ENCODE data around the gene CNOT6L.

CNOT6L gene

GRCh38 chr4:77845929-77846328 is 26.8 kb upstream of the CNOT6L start:
- TF ChIP-seq SPI1 (IDR thresholded peaks at IDR 0.05; ENCODE audit: borderline replicate concordance, low read depth) (no peak), GABPA (IDR thresholded peaks at IDR 0.05; ENCODE audit: low read depth) (no peak)
- DNase-seq (ENCODE audit: low read depth in 1 of 2, low spot score in 1 of 2), result no peak
- H3K4me3 ChIP-seq (replicated peaks; ENCODE audit: insufficient read depth, low read length), result no peak overlapping the region
- H3K27me3 ChIP-seq (ENCODE audit: insufficient read depth, poor library complexity, severe bottlenecking), result no peaks in the 10 kb centered on the region
- H3K27ac ChIP-seq (replicated peaks), result no peak overlapping the region

GRCh38 chr4:77845400-77845799 is 26.2 kb upstream of the CNOT6L start:
- no peak for DNase-seq (ENCODE audit: low read depth in 1 of 2, low spot score in 1 of 2)
- H3K27ac ChIP-seq (replicated peaks), result no peak overlapping the region
- no peaks in the 10 kb centered on the region for H3K27me3 ChIP-seq (ENCODE audit: insufficient read depth, poor library complexity, severe bottlenecking)
- TF ChIP-seq POLR2AphosphoS5 (IDR thresholded peaks at IDR 0.05; ENCODE audit: low read depth), result no peak
- no peak for TF ChIP-seq SPI1 (IDR thresholded peaks at IDR 0.05; ENCODE audit: borderline replicate concordance, low read depth)
- no peak for TF ChIP-seq REST (IDR thresholded peaks at IDR 0.05; ENCODE audit: insufficient replicate concordance, low read depth)
- TF ChIP-seq CTCF (IDR thresholded peaks at IDR 0.05; ENCODE audit: insufficient read depth, low read length), result no peak
- TF ChIP-seq GABPA (IDR thresholded peaks at IDR 0.05; ENCODE audit: low read depth), result no peak
- H3K4me3 ChIP-seq (replicated peaks; ENCODE audit: insufficient read depth, low read length), result no peak overlapping the region

- H3K4me3 ChIP-seq (replicated peaks; ENCODE audit: insufficient read depth, low read length), result no peak overlapping the region
- no peak overlapping the region for H3K27ac ChIP-seq (replicated peaks)
- no peaks in the 10 kb centered on the region for H3K27me3 ChIP-seq (ENCODE audit: insufficient read depth, poor library complexity, severe bottlenecking)
- TF ChIP-seq GABPA (IDR thresholded peaks at IDR 0.05; ENCODE audit: low read depth) (no peak), SPI1 (IDR thresholded peaks at IDR 0.05; ENCODE audit: borderline replicate concordance, low read depth) (no peak), CTCF (IDR thresholded peaks at IDR 0.05; ENCODE audit: insufficient read depth, low read length) (no peak), REST (IDR thresholded peaks at IDR 0.05; ENCODE audit: insufficient replicate concordance, low read depth) (no peak), POLR2AphosphoS5 (IDR thresholded peaks at IDR 0.05; ENCODE audit: low read depth) (no peak)
- DNase-seq (ENCODE audit: low read depth in 1 of 2, low spot score in 1 of 2), result no peak
These were observed 25.2 kb upstream of the CNOT6L start for GRCh38 chr4:77844363-77844762.

GRCh38 chr4:77843628-77844027 is 24.5 kb upstream of the CNOT6L start:
- no peak overlapping the region for H3K4me3 ChIP-seq (replicated peaks; ENCODE audit: insufficient read depth, low read length)
- TF ChIP-seq GABPA (IDR thresholded peaks at IDR 0.05; ENCODE audit: low read depth), result no peak
- no peak for TF ChIP-seq CTCF (IDR thresholded peaks at IDR 0.05; ENCODE audit: insufficient read depth, low read length)
- no peak for TF ChIP-seq SPI1 (IDR thresholded peaks at IDR 0.05; ENCODE audit: borderline replicate concordance, low read depth)
- TF ChIP-seq REST (IDR thresholded peaks at IDR 0.05; ENCODE audit: insufficient replicate concordance, low read depth), result no peak
- no peak for TF ChIP-seq POLR2AphosphoS5 (IDR thresholded peaks at IDR 0.05; ENCODE audit: low read depth)
- no peak overlapping the region for H3K27ac ChIP-seq (replicated peaks)
- no peak for DNase-seq (ENCODE audit: low read depth in 1 of 2, low spot score in 1 of 2)
- no peaks in the 10 kb centered on the region for H3K27me3 ChIP-seq (ENCODE audit: insufficient read depth, poor library complexity, severe bottlenecking)
